ENCODE data around the gene HDAC9.

DNA sequence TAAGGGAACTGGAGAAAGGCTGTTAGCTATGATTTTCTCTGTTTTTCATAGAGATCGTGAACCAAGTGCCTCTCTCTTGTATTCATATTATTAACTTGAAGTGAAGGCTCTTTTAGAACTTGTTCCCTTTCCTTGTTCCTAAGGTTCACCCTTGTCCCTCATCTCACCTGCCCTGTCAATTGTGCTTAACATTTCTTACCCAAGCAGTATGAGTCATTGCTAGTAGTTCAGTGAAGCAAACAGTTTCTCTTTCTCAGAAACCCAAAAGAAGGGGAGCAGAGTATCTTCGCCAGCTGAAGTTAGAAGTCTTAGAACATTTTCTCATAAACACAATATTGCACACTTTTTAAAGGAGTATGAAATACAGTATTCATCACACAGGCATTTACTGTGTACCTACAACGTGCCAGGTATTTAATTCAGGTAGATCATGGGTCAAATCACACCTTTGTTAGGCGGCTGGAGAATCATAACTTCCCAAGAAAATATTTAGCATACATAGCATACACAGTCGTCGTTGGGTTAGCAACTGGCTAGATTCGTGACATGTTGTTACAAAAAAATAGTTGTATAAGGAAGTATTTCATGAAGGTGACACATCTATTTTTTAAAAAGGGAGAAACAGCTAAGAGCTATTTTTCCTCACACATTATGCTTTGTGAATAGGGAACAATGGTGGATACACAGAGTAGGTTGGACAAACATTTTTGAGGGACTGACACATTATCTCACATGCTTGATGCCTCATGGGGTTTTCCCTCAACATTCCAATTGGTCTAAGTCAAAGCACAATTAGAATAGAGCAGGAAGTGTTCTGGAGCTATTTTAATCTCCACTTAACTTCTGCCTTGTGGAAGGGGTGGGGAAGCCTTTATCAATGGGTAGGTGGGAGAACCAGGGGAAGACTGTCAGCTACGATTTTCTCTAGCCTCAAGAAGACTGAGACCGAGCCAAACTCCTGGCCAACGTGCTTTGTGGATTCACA lies 13.2 kb downstream of the HDAC9 start:
- TF ChIP-seq FOXP2 (optimal IDR thresholded peaks at IDR 0.05; ENCODE audit: borderline replicate concordance, extremely low read depth, extremely low read length, insufficient read depth) (no peak), POLR2AphosphoS5 (IDR thresholded peaks at IDR 0.05; ENCODE audit: low read depth, low read length) (no peak), TAF1 (IDR thresholded peaks at IDR 0.05; ENCODE audit: borderline replicate concordance, insufficient read depth, low read length) (no peak)

Measured in PFSK-1 (cell line).